Panc1 (cell line): Measurements from ENCODE around the gene HES7.

Experiments
- CTCF ChIP-seq: fragments of 450-650 bp; IDR thresholded peaks from 2 replicates; pipeline ENCODE4 v1.5.1; 2017; ENCODE audit warnings: mild to moderate bottlenecking
- POLR2AphosphoS5 ChIP-seq: IDR thresholded peaks from 2 replicates; pipeline ENCODE4 v1.6.1; 2012; ENCODE audit warnings: mild to moderate bottlenecking, low read depth, low read length, moderate library complexity
- REST ChIP-seq, 2 experiments: IDR thresholded peaks; 2 replicates each; pipeline ENCODE4 v1.6.1; 2011 to 2012; ENCODE audit warnings: low read depth in 2 of 2, control low read depth in 1 of 2, low read length in 1 of 2, mild to moderate bottlenecking in 1 of 2, moderate library complexity in 1 of 2; ENCODE audit not compliant: insufficient read depth in 1 of 2
- SIN3A ChIP-seq: IDR thresholded peaks from 2 replicates; pipeline ENCODE4 v1.6.1; 2012; ENCODE audit warnings: low read depth, mild to moderate bottlenecking, low read length, moderate library complexity, borderline replicate concordance; ENCODE audit not compliant: insufficient read depth
- TCF7L2 ChIP-seq: IDR thresholded peaks from 2 replicates; pipeline ENCODE4 v1.6.1; 2011; ENCODE audit warnings: mild to moderate bottlenecking, low read depth, low read length, inconsistent platforms

GRCh38 chr17:8110456-8110804 lies 13.5 kb downstream of the HES7 start:
- no peak for TF ChIP-seq POLR2AphosphoS5
- peak; percentile 64 for TF ChIP-seq CTCF
- TF ChIP-seq TCF7L2: no peak
- no peak for TF ChIP-seq SIN3A
- no peak for TF ChIP-seq REST (IDR thresholded peaks at IDR 0.05; ENCODE audit: insufficient read depth in 1 of 2, low read depth in 2 of 2, low read length in 1 of 2)
